OCI-LY3 (cell line): ENCODE results near the gene TSPAN31.

Source experiments
- H2AFZ ChIP-seq: fragments of 200-600, 300-600 bp; shearing (Covaris generic); 2 replicates; pipeline ENCODE4 v1.6.0; 2014; ENCODE audit warnings: antibody characterized with exemption, low read depth, low read length
- H3K27ac ChIP-seq: fragments of 200-600, 300-600 bp; sonication (generic); 2 replicates; pipeline ENCODE4 v1.5.1; 2014; ENCODE audit warnings: mild to moderate bottlenecking, low read length, moderate library complexity, mixed read lengths
- H3K27me3 ChIP-seq: fragments of 200-600, 300-600 bp; sonication (generic); 2 replicates; pipeline ENCODE4 v1.6.1; 2014; ENCODE audit warnings: low read depth, low read length, mixed read lengths
- H3K36me3 ChIP-seq: fragments of 200-600, 300-600 bp; sonication (generic); replicated peaks from 2 replicates; pipeline ENCODE3; 2014; ENCODE audit warnings: low read depth, low read length, mixed read lengths
- H3K4me1 ChIP-seq: fragments of 300-600, 200-600 bp; sonication (generic); 2 replicates; pipeline ENCODE4 v1.6.1; 2014; ENCODE audit warnings: low read length, mixed read lengths
- H3K4me2 ChIP-seq: fragments of 200-600, 300-600 bp; sonication (generic); 2 replicates; pipeline ENCODE4 v1.6.1; 2014; ENCODE audit warnings: low read length, mixed read lengths
- H3K4me3 ChIP-seq: fragments of 300-600, 200-600 bp; sonication (generic); 2 replicates; pipeline ENCODE4 v1.5.1; 2014; ENCODE audit warnings: antibody characterized with exemption, mild to moderate bottlenecking, low read length, moderate library complexity
- H3K79me2 ChIP-seq: fragments of 300-600, 200-600 bp; shearing (Covaris generic); 2 replicates; pipeline ENCODE4 v1.6.1; 2014; ENCODE audit warnings: mild to moderate bottlenecking, low read length, mixed read lengths
- H3K9ac ChIP-seq: fragments of 300-600, 200-600 bp; shearing (Covaris generic); 2 replicates; pipeline ENCODE4 v1.6.0; 2014; ENCODE audit warnings: mild to moderate bottlenecking, low read length, moderate library complexity
- H3K9me3 ChIP-seq: fragments of 200-600, 300-600 bp; shearing (Covaris generic); 2 replicates; pipeline ENCODE4 v1.6.1; 2014; ENCODE audit warnings: low read length, mixed read lengths; ENCODE audit not compliant: insufficient read depth
- H4K20me1 ChIP-seq: fragments of 200-600, 300-600 bp; sonication (generic); 2 replicates; pipeline ENCODE4 v1.6.1; 2016; ENCODE audit warnings: low read length, mixed read lengths; ENCODE audit not compliant: insufficient read depth
- EZH2phosphoT487 ChIP-seq: fragments of 200-600 bp; shearing (Covaris generic); IDR thresholded peaks from 2 replicates; pipeline ENCODE4 v1.6.1; 2018; ENCODE audit warnings: antibody characterized with exemption, mixed run types, low read depth
- TF ChIP-seq, protein P1 (sequence below): fragments of 200-600, 300-600 bp; sonication (generic); IDR thresholded peaks from 2 replicates; pipeline ENCODE4 v1.5.1; 2014; ENCODE audit warnings: antibody characterized with exemption, low read length, low read depth

Gene TSPAN31

DNA sequence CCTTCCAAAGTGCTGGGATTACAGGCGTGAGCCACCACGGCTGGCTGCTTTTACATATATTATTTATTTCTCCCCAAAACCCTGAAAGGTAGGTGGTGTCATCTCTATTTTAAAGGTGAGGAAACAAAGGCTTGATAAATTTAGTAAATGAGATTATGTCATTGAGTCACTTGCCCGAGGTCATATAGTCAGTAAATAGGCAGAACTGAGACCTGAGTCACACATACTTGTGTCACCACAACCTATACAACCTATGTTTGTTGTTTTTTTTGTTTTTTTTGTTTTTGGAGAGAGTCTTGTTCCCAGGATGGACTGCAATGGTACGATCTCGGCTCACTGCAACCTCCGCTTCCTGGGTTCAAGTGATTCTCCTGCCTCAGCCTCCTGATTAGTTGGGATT lies 50.5 kb downstream of the TSPAN31 start:
- TF ChIP-seq, protein P1, sequence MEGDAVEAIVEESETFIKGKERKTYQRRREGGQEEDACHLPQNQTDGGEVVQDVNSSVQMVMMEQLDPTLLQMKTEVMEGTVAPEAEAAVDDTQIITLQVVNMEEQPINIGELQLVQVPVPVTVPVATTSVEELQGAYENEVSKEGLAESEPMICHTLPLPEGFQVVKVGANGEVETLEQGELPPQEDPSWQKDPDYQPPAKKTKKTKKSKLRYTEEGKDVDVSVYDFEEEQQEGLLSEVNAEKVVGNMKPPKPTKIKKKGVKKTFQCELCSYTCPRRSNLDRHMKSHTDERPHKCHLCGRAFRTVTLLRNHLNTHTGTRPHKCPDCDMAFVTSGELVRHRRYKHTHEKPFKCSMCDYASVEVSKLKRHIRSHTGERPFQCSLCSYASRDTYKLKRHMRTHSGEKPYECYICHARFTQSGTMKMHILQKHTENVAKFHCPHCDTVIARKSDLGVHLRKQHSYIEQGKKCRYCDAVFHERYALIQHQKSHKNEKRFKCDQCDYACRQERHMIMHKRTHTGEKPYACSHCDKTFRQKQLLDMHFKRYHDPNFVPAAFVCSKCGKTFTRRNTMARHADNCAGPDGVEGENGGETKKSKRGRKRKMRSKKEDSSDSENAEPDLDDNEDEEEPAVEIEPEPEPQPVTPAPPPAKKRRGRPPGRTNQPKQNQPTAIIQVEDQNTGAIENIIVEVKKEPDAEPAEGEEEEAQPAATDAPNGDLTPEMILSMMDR: no peak
- no peak for TF ChIP-seq EZH2phosphoT487
- no peaks in the 10 kb centered on the region for H3K27me3 ChIP-seq
- H3K27ac ChIP-seq: no peak overlapping the region
- H3K36me3 ChIP-seq: peaks cover 40% of the 10 kb centered on the region
- no peaks in the 10 kb centered on the region for H4K20me1 ChIP-seq
- no peaks in the 10 kb centered on the region for H3K79me2 ChIP-seq
- no peaks in the 10 kb centered on the region for H3K9me3 ChIP-seq
- no peak overlapping the region for H3K4me3 ChIP-seq
- no peaks in the 10 kb centered on the region for H3K4me1 ChIP-seq
- no peak overlapping the region for H3K9ac ChIP-seq
- no peak overlapping the region for H2AFZ ChIP-seq
- H3K4me2 ChIP-seq: no peak overlapping the region

DNA sequence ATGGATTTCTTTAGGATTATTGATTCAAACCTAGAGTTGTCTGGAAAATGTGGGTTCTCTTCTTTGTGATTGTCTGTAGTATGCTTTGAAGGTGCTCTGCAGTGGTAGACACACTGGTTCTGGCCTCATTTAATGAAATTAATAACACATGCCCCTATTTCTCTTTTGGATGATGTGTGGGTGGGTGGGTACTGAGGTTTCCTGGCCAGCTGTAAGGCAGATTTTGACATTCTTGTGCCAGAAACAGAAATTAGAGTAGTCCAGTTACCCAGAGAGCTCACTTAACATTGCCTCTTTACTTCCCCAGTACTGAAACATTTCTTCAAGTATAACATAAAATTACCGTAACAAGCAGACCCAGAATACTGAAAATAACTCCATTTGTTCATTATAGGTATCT lies 52.2 kb downstream of the TSPAN31 start:
- H3K36me3 ChIP-seq: peaks cover 36% of the 10 kb centered on the region

DNA sequence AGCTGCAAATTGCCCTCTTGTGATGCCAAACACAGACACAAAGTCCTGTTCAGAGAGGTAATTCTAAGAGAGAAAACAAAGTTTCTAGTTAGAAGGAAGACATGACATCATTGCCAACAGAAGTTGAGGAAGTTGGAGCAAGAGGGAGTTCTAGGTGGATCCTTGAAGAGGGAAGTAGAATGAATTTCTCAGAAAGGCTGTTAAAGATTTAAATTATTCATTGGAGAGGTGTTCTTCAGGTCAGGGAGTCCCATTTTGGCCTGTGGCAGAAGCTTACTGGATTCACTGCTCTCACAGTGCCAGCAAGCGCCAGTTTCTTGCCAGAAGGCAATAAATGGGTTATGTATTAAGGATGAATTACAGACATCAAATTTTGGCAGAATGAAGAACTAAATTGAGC lies 53.1 kb downstream of the TSPAN31 start:
- H3K9me3 ChIP-seq: no peaks in the 10 kb centered on the region
- no peak overlapping the region for H3K4me2 ChIP-seq
- H3K9ac ChIP-seq: no peak overlapping the region
- H3K36me3 ChIP-seq: peaks cover 34% of the 10 kb centered on the region
- no peak overlapping the region for H2AFZ ChIP-seq
- no peak overlapping the region for H3K27ac ChIP-seq
- no peak for TF ChIP-seq EZH2phosphoT487
- TF ChIP-seq, protein P1: no peak
- H4K20me1 ChIP-seq: no peaks in the 10 kb centered on the region
- H3K4me1 ChIP-seq: no peaks in the 10 kb centered on the region
- no peak overlapping the region for H3K4me3 ChIP-seq
- H3K27me3 ChIP-seq: no peaks in the 10 kb centered on the region
- no peaks in the 10 kb centered on the region for H3K79me2 ChIP-seq

More for the DNA sequence above, 52.2 kb downstream of the TSPAN31 start:
- no peak overlapping the region for H3K4me2 ChIP-seq
- no peaks in the 10 kb centered on the region for H3K27me3 ChIP-seq
- TF ChIP-seq, protein P1: no peak
- no peak for TF ChIP-seq EZH2phosphoT487
- H4K20me1 ChIP-seq: no peaks in the 10 kb centered on the region
- H3K4me3 ChIP-seq: no peak overlapping the region
- no peak overlapping the region for H3K27ac ChIP-seq
- H3K9me3 ChIP-seq: no peaks in the 10 kb centered on the region
- no peak overlapping the region for H2AFZ ChIP-seq
- H3K79me2 ChIP-seq: no peaks in the 10 kb centered on the region
- no peak overlapping the region for H3K9ac ChIP-seq
- H3K4me1 ChIP-seq: no peaks in the 10 kb centered on the region
